HG03575 (cell line): ENCODE measurements around the gene CMBL.

ENCODE experiments used
- ATAC-seq: cut with Tn5 transposase; IDR thresholded peaks from one replicate; pipeline ENCODE4 v1.9.1; 2021; ENCODE audit not compliant: unreplicated experiment, insufficient number of reproducible peaks, low FRiP score; ENCODE audit errors: extremely low read depth

CMBL gene

DNA sequence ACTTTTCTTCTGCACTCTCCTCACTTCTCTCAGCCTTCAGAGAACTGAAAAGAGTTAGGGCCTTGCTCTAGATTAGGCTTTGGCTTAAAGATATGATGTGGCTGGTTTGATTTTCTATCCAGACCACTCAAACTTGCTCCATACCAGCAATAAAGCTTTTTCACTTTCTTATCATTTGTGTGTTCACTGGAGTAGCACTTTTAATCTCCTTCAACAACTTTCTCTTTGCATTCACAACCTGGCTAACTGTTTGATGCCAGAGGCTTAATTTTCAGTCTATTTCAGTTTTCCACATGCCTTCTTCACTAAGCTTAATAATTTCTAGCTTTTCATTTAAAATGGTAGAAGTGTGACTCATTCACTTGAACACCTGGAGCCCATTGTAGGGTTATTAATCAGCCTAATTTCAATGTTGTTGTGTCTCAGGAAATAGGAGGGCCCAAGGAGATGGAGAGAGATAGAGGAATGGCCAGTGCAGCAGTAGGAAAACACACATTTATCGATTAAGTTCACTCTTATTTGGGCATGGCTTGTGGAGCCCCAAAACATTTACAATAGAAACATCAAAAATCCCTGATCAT, 64.0 kb downstream of the CMBL start:
- no peak for ATAC-seq

DNA sequence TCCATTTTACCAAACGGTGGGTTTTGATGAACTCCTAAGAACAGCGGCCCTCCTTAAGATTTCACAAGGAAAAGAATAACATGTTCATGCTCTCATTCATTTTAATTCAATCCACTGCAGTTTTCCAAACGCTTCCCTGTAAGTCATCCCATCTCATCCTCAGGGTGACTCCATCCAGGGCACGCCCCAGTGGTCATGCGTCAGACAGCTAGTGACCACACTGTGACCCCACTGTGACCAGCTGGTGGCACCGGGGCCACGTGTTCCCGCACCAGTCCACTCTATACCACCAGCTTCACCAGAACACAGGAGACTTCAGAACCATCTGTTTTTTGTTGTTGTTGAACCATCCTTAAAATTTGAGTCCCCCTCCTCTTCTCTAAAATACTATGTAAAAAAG, 72.4 kb downstream of the CMBL start:
- ATAC-seq = no peak

DNA sequence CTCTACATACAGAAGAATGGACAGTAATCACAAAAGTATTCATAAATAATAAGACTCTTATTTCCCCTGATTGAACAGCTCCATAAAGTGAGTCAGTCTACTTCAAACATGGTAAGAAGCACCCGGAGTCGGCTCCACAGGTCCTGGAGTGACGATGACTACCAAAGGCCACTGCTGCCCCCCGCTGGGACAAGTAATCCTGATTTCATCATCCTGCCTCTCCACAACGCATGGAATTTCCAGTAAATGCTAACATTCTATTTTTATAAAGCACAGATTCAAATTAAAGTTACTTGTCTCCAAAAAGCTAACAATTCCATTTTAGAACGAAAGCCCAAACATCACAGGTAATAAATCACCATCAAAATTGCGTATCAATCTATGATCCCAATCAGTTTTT, 74.2 kb downstream of the CMBL start:
- ATAC-seq = no peak

DNA sequence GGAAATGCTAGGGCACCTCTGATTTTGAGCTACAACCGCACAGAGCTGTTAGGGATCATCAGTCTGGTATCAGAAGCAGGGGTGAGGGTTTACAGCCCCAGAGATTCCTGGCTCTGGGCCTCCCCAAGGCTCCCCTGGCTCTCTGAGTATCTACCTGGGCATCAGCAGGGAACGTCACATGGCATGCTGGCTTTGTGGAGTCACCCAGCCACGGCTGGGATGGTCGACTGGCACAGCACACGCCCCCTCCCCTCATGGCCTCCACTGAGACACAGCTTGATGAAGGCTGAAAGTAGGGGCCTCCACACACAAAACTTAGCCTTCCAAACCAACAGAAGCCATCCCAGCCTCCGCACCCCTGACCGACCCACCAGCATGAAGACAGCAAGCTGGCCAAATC, 74.7 kb downstream of the CMBL start:
- ATAC-seq = no peak

DNA sequence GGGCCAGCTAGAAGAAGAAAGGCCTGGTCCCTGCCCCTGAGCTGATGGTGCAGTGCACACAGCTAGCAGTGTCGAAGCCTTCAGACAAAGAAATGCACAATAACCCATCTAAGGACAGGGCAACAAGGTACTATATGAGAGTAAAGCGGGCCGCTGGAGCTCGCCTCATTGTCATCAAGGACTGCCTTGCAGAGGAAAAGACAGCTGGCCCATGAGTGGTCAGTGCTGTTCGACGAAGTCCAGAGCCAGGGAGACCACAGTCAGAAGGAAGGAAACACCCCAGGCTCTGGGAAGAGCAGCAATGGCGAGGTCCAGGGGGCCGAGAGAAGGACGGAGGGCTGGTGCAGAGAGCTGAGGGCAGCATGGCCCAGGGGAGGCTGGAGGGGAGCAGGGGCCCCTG, 75.3 kb downstream of the CMBL start:
- no peak for ATAC-seq

DNA sequence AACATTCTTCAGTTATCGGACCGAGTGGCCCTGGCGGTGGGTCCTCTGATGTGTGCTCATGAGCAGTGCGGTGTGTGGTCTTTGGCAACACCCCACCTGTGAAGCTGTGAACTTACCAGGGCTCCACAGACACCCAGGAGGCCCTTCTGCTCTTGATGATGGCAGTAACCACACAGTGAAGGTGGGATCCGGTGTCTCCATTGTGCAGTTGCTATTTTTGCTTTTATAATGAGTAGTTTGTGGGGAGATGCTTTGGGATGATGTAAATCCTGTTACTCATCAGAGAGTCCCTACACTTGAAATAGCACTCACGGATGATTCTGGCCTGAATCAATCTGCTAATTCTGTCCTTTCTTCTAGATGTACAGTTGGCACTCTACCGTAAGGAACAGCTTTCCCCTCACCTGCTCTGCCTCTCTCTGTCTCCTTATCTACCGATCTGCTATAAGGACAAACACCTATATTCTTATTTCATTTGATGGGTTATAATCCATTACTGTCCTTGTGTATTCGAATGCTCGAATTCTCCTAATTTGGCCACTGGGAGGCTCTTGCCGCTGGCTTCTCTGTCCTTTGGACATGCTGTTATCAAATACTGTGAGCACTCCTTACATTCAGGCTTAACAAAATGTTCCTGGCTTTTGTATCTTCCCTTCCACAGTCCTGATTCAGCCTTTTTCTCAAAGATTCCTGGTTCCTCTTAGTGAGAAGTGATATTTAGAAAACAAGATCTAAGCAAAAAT, 78.2 kb downstream of the CMBL start:
- ATAC-seq = no peak

DNA sequence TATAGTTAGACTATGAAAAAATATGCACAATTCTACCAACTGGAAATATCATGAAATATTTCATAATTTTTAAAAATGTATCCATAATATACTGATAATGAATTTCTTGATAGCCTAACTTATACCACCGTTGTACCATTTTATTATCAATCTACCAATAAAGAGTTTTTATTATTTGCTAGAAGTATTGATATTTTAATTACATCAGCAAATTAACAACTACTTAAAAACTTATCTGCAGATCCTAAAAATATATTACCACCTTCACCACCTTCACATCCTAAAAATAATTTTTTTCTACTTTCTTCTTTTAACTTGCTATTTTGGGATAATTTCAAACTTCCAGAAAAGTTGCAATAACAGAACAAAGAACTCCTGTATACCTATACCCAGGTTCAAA, 79.4 kb downstream of the CMBL start:
- ATAC-seq = no peak
